ENCODE results near the gene ZNF862.

ZNF862 gene

GRCh38 chr7:149867762-149868622, 29.8 kb downstream of the ZNF862 start:
- DNase-seq, result no peak

- DNase-seq, result no peak
Measured at GRCh38 chr7:149868623-149869290, 30.6 kb downstream of the ZNF862 start.

- DNase-seq, result no peak
Measured at GRCh38 chr7:149869291-149869650, 31.1 kb downstream of the ZNF862 start.

GRCh38 chr7:149869867-149870266, 31.7 kb downstream of the ZNF862 start:
- no peak for DNase-seq

- no peak for DNase-seq
Measured at GRCh38 chr7:149870274-149870673, 32.1 kb downstream of the ZNF862 start.

GRCh38 chr7:149870701-149871483, 32.7 kb downstream of the ZNF862 start:
- DNase-seq, result no peak

- DNase-seq, result no peak
Measured at GRCh38 chr7:149871576-149871975, 33.4 kb downstream of the ZNF862 start.

GRCh38 chr7:149872419-149873073, 34.4 kb downstream of the ZNF862 start:
- peak; percentile 76 for DNase-seq

- DNase-seq, result peak; percentile 96
Measured at GRCh38 chr7:149873074-149873969, 35.1 kb downstream of the ZNF862 start, which contains the start of gene ATP6V0E2. TSS of gene ATP6V0E2 (plus strand) at chr7:149873969. CDS start at chr7:149874066, 97 bp downstream.

- no peak for DNase-seq
Measured at GRCh38 chr7:149873970-149874643, 35.9 kb downstream of the ZNF862 start.

- no peak for DNase-seq
Measured at GRCh38 chr7:149874644-149875028, 36.5 kb downstream of the ZNF862 start.

- no peak for DNase-seq
Measured at GRCh38 chr7:149875396-149875795, 37.2 kb downstream of the ZNF862 start.

GRCh38 chr7:149877890-149878522, 39.8 kb downstream of the ZNF862 start:
- DNase-seq, result no peak

- no peak for DNase-seq
Measured at GRCh38 chr7:149878523-149878921, 40.3 kb downstream of the ZNF862 start.

GRCh38 chr7:149879271-149879743, 41.1 kb downstream of the ZNF862 start:
- no peak for DNase-seq

- DNase-seq, result no peak
Measured at GRCh38 chr7:149879766-149880637, 41.8 kb downstream of the ZNF862 start.

- DNase-seq, result no peak
Measured at GRCh38 chr7:149880638-149881311, 42.6 kb downstream of the ZNF862 start.

GRCh38 chr7:149881328-149882247, 43.4 kb downstream of the ZNF862 start:
- DNase-seq, result no peak
